ENCODE measurements around the gene PIF1. TPM values are rescaled to one million over a fixed set of nuclear protein-coding genes. Genes with fewer than 3 reads are reported as not detected.

Gene PIF1
- total RNA-seq, 1 experiment from 2014 or later: 34.9 TPM

- ChIA-PET POLR2A (interaction anchor here (0.6 to 1.8 kb wide), 3 partner anchors 15 to 148 kb away, joined by 3 to 6 read pairs (median 3); partner anchors contain the start of genes PIF1 and SPG21), RAD21 (ENCODE audit: low non-redundant PET in 1 of 2, low total read pairs in 2 of 2, uncharacterized antibody in 2 of 2, unreplicated experiment in 2 of 2) (interaction anchor here in 1 of 2 experiments (0.6 kb wide), 1 partner anchor 131 kb away, joined by 3 read pairs; no protein-coding TSS in a partner anchor), CTCF (interaction anchor here (1.0 kb wide), 1 partner anchor 109 kb away, joined by 4 read pairs; no protein-coding TSS in a partner anchor)
- H3K4me3 ChIP-seq (replicated peaks in 1 of 2; ENCODE audit: low read depth in 1 of 2, low read length in 2 of 2): peak overlapping the region; percentile 48 to 63
- H3K9me3 ChIP-seq (ENCODE audit: control insufficient read depth in 1 of 2, insufficient read depth in 1 of 2, low read depth in 1 of 2, low read length in 2 of 2): no peaks in the 10 kb centered on the region
- H4K20me1 ChIP-seq (ENCODE audit: insufficient read depth): no peaks in the 10 kb centered on the region
- intact Hi-C loops (cut with micrococcal nuclease): no loop called here
- peaks cover 13% of the 10 kb centered on the region; the same call in 1 of the 2 replicates for H3K79me2 ChIP-seq (ENCODE audit: insufficient read depth, low read length)
- no peak for TF ChIP-seq YY1 (IDR thresholded peaks at IDR 0.05; ENCODE audit: extremely low read depth, insufficient replicate concordance, low read depth, low read length)
- no peak for TF ChIP-seq ELF1 (IDR thresholded peaks at IDR 0.05; ENCODE audit: borderline replicate concordance, low read depth)
- no peak for TF ChIP-seq FOSL1 (IDR thresholded peaks at IDR 0.05; ENCODE audit: low read depth)
- TF ChIP-seq ZNF274 (IDR thresholded peaks at IDR 0.05; ENCODE audit: low read depth, low read length): no peak
- no peak for TF ChIP-seq POLR2A (IDR thresholded peaks at IDR 0.05; ENCODE audit: borderline replicate concordance, extremely low read depth, insufficient read depth, insufficient read length)
- TF ChIP-seq SRF (IDR thresholded peaks at IDR 0.05; ENCODE audit: low read depth): no peak
- no peak; the same call in 1 of the 2 replicates for TF ChIP-seq SP1 (IDR thresholded peaks at IDR 0.05; ENCODE audit: low read depth)
- no peak for TF ChIP-seq EZH2 (IDR thresholded peaks at IDR 0.05)
- no peak for TF ChIP-seq JUND (IDR thresholded peaks at IDR 0.05)
- peak overlapping the region; percentile 64 for H3K9ac ChIP-seq (ENCODE audit: low read length)
- H3K4me2 ChIP-seq (ENCODE audit: low read length): peak overlapping the region; percentile 77
- peaks cover 11 to 29% of the 10 kb centered on the region in 2 experiments for H3K4me1 ChIP-seq (ENCODE audit: control insufficient read depth in 1 of 2, insufficient read depth in 2 of 2, low read length in 2 of 2)
- DNase-seq (ENCODE audit: low read depth, low spot score) (no peak), ATAC-seq (no peak)
- H3K27ac ChIP-seq (ENCODE audit: low read depth, low read length): peak overlapping the region; percentile 74
- H3K9me2 ChIP-seq (ENCODE audit: insufficient read depth): no peaks in the 10 kb centered on the region
- H2AFZ ChIP-seq (ENCODE audit: low read depth, low read length, poor library complexity, severe bottlenecking): no peak overlapping the region
- TSS peak; percentile 62 for BruUV-seq (replicated peaks)
- H3K27me3 ChIP-seq (ENCODE audit: insufficient read depth, low read length): no peaks in the 10 kb centered on the region
- no peaks in the 10 kb centered on the region for H3K36me3 ChIP-seq (ENCODE audit: control insufficient read depth in 1 of 2, insufficient read depth in 2 of 2, low read length in 2 of 2)
Measured at GRCh38 chr15:64841060-64841343, 15.6 kb upstream of the PIF1 start.

- Histone ChIP-seq H4K20me1 (ENCODE audit: insufficient read depth) (no peaks in the 10 kb centered on the region), H3K9ac (ENCODE audit: low read length) (no peak overlapping the region), H3K79me2 (ENCODE audit: insufficient read depth, low read length) (peaks cover under 1% of the 10 kb centered on the region; the same call in 1 of the 2 replicates), H3K9me2 (ENCODE audit: insufficient read depth) (no peaks in the 10 kb centered on the region), H3K4me2 (ENCODE audit: low read length) (no peak overlapping the region), H3K4me1 (ENCODE audit: control insufficient read depth in 1 of 2, insufficient read depth in 2 of 2, low read length in 2 of 2) (peaks cover 17 to 32% of the 10 kb centered on the region in 2 experiments), H3K27ac (ENCODE audit: low read depth, low read length) (no peak overlapping the region), H3K36me3 (ENCODE audit: control insufficient read depth in 1 of 2, insufficient read depth in 2 of 2, low read length in 2 of 2) (no peaks in the 10 kb centered on the region), H3K9me3 (ENCODE audit: control insufficient read depth in 1 of 2, insufficient read depth in 1 of 2, low read depth in 1 of 2, low read length in 2 of 2) (no peaks in the 10 kb centered on the region), H3K4me3 (replicated peaks in 1 of 2; ENCODE audit: low read depth in 1 of 2, low read length in 2 of 2) (no peak overlapping the region), H2AFZ (ENCODE audit: low read depth, low read length, poor library complexity, severe bottlenecking) (no peak overlapping the region), H3K27me3 (ENCODE audit: insufficient read depth, low read length) (no peaks in the 10 kb centered on the region)
- RAD21 ChIA-PET (ENCODE audit: low non-redundant PET in 1 of 2, low total read pairs in 2 of 2, uncharacterized antibody in 2 of 2, unreplicated experiment in 2 of 2): no interaction called here
- intact Hi-C loops (cut with micrococcal nuclease): loop anchor here (5.0 kb wide), 1 partner anchor 155 kb away; no protein-coding TSS in a partner anchor
- POLR2A ChIA-PET: interaction anchor here (0.6 kb wide), 1 partner anchor 348 kb away, joined by 3 read pairs; the partner anchor contains the start of gene CLPX
- no TSS peak for BruUV-seq (replicated peaks)
- no peak for DNase-seq (ENCODE audit: low read depth, low spot score)
- ATAC-seq: no peak
- CTCF ChIA-PET: no interaction called here
- TF ChIP-seq JUND (IDR thresholded peaks at IDR 0.05) (no peak), CTCF (IDR thresholded peaks at IDR 0.05 in 2 of 3, conservative IDR thresholded peaks at IDR 0.05 in 1 of 3; ENCODE audit: borderline replicate concordance in 1 of 3, insufficient read depth in 1 of 3, low read depth in 2 of 3, low read length in 2 of 3) (no peak), ELF1 (IDR thresholded peaks at IDR 0.05; ENCODE audit: borderline replicate concordance, low read depth) (no peak), SIN3A (IDR thresholded peaks at IDR 0.05; ENCODE audit: low read depth) (no peak), ZFX (IDR thresholded peaks at IDR 0.05) (no peak), SRF (IDR thresholded peaks at IDR 0.05; ENCODE audit: low read depth) (no peak), TCF7L2 (IDR thresholded peaks at IDR 0.05; ENCODE audit: borderline replicate concordance, extremely low read depth, insufficient read depth, insufficient read length) (no peak), POLR2AphosphoS5 (IDR thresholded peaks at IDR 0.05; ENCODE audit: low read depth, low read length) (no peak), POLR2A (IDR thresholded peaks at IDR 0.05; ENCODE audit: borderline replicate concordance, extremely low read depth, insufficient read depth, insufficient read length) (no peak), MAX (IDR thresholded peaks at IDR 0.05) (no peak), ATF3 (IDR thresholded peaks at IDR 0.05) (no peak)
Measured at GRCh38 chr15:64837502-64837901, 12.1 kb upstream of the PIF1 start.

All from HCT116 (cell line).